ENCODE results near the gene SDK1. TPM values are rescaled to one million over a fixed set of nuclear protein-coding genes. Genes with fewer than 3 reads are reported as not detected.

The SDK1 gene
- total RNA-seq, 1 experiment from 2014 or later = 7.1 TPM

DNA sequence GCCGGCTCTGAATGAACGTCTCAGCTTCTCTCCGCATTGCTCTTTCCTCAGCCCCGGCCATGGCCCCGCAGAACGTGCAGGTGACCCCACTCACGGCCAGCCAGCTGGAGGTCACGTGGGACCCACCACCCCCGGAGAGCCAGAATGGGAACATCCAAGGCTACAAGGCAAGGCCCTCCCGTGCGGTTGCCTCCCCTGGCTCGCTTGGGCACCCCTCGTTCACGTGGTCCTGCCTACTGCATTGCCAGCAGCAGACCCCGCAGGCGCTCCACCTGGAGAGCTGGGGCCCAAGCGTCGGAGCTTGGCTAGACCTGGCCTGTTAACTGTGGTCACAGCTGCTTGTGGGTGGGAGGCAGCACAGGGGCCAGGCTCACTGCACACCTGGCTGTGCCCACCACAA is 904.8 kb downstream of the SDK1 start:
- H3K27ac Mint-ChIP-seq (ENCODE audit: unreplicated experiment) = no peak overlapping the region
- CTCF ChIA-PET = no interaction called here
- no TSS peak for BruUV-seq (replicated peaks)

DNA sequence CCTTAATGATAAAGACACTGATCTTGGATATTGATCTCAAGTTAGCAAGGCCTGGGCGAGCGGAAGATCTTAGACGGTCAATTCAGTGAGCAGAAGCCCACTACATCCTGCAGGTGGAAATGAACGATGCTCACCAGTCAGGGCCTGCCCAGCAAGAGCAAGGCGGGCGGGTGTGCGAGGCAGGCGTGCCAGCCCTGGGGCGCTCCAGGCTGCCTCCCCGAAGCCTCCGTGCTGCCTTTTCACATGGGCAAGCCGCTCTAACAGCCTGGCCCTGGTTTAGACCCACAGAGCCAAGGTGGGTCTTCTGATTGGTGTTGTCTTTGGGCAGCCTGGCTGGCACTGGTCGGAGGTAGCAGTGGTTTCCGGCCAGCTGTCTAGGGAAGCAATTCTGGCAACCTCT is 906.0 kb downstream of the SDK1 start:
- no peaks in the 10 kb centered on the region for H3K27me3 Mint-ChIP-seq (ENCODE audit: insufficient read depth, unreplicated experiment)
- POLR2A ChIA-PET = no interaction called here
- CTCF ChIA-PET = no interaction called here

More for the DNA sequence above, 904.8 kb downstream of the SDK1 start:
- no peak overlapping the region for H3K4me3 ChIP-seq (ENCODE audit: low read depth, low read length)
- H3K27me3 Mint-ChIP-seq (ENCODE audit: insufficient read depth, unreplicated experiment) = no peaks in the 10 kb centered on the region
- H3K4me1 Mint-ChIP-seq (ENCODE audit: low read depth, unreplicated experiment) = no peaks in the 10 kb centered on the region
- H3K4me3 Mint-ChIP-seq (ENCODE audit: unreplicated experiment) = no peak overlapping the region
- no peaks in the 10 kb centered on the region for H3K36me3 ChIP-seq (ENCODE audit: control insufficient read depth, insufficient read depth, low read length)
- TF ChIP-seq CTCF (IDR thresholded peaks at IDR 0.05; ENCODE audit: insufficient read depth in 1 of 2, low read depth in 1 of 2, low read length in 1 of 2, severe bottlenecking in 1 of 2, unreplicated experiment in 1 of 2) = no peak
- H3K4me1 ChIP-seq = no peaks in the 10 kb centered on the region
- no peak for DNase-seq
- intact Hi-C loops (cut with micrococcal nuclease; ENCODE audit: unreplicated experiment) = no loop called here
- H3K36me3 Mint-ChIP-seq (ENCODE audit: insufficient read depth, unreplicated experiment) = peaks cover 5% of the 10 kb centered on the region
- no peaks in the 10 kb centered on the region for H3K9me3 Mint-ChIP-seq (ENCODE audit: unreplicated experiment)
- H3K9me3 ChIP-seq = no peaks in the 10 kb centered on the region
- POLR2A ChIA-PET = no interaction called here
- H3K27me3 ChIP-seq (replicated peaks; ENCODE audit: control insufficient read depth, insufficient read depth, low read length) = no peaks in the 10 kb centered on the region

DNA sequence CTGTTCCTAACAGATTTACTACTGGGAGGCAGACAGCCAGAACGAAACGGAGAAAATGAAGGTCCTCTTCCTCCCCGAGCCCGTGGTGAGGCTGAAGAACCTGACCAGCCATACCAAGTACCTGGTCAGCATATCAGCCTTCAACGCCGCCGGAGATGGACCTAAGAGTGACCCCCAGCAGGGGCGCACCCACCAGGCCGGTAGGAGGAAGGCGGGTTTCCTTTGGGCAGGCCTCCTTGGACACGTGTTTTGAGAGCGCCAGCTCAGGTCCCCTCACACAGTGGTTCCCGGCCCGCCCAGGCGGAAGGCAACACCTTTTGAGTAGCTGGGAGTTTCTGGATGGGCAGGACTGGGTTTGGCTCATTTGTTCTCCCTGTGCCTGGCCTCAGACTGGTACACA is 907.0 kb downstream of the SDK1 start:
- no peaks in the 10 kb centered on the region for H3K4me1 Mint-ChIP-seq (ENCODE audit: low read depth, unreplicated experiment)
- no peaks in the 10 kb centered on the region for H3K36me3 ChIP-seq (ENCODE audit: control insufficient read depth, insufficient read depth, low read length)
- H3K27me3 Mint-ChIP-seq (ENCODE audit: insufficient read depth, unreplicated experiment) = no peaks in the 10 kb centered on the region
- no peaks in the 10 kb centered on the region for H3K4me1 ChIP-seq
- H3K27me3 ChIP-seq (replicated peaks; ENCODE audit: control insufficient read depth, insufficient read depth, low read length) = no peaks in the 10 kb centered on the region
- no peaks in the 10 kb centered on the region for H3K9me3 ChIP-seq
- ChIA-PET CTCF (interaction anchor here (0.5 kb wide), 1 partner anchor 42 kb away, joined by 3 read pairs; no protein-coding TSS in a partner anchor), POLR2A (interaction anchor here (0.5 kb wide), 1 partner anchor 87 kb away, joined by 3 read pairs; no protein-coding TSS in a partner anchor)
- no peak overlapping the region for H3K4me3 ChIP-seq (ENCODE audit: low read depth, low read length)
- intact Hi-C loops (cut with micrococcal nuclease; ENCODE audit: unreplicated experiment) = no loop called here
- no peak for TF ChIP-seq CTCF (IDR thresholded peaks at IDR 0.05; ENCODE audit: insufficient read depth in 1 of 2, low read depth in 1 of 2, low read length in 1 of 2, severe bottlenecking in 1 of 2, unreplicated experiment in 1 of 2)
- no TSS peak for BruUV-seq (replicated peaks)
- no peak overlapping the region for H3K4me3 Mint-ChIP-seq (ENCODE audit: unreplicated experiment)
- peaks cover 5% of the 10 kb centered on the region for H3K36me3 Mint-ChIP-seq (ENCODE audit: insufficient read depth, unreplicated experiment)
- no peak for DNase-seq
- no peaks in the 10 kb centered on the region for H3K9me3 Mint-ChIP-seq (ENCODE audit: unreplicated experiment)
- H3K27ac Mint-ChIP-seq (ENCODE audit: unreplicated experiment) = no peak overlapping the region

More for the DNA sequence above, 906.0 kb downstream of the SDK1 start:
- Mint-ChIP-seq H3K4me3 (ENCODE audit: unreplicated experiment) (no peak overlapping the region), H3K36me3 (ENCODE audit: insufficient read depth, unreplicated experiment) (peaks cover 5% of the 10 kb centered on the region), H3K4me1 (ENCODE audit: low read depth, unreplicated experiment) (no peaks in the 10 kb centered on the region), H3K27ac (ENCODE audit: unreplicated experiment) (no peak overlapping the region), H3K9me3 (ENCODE audit: unreplicated experiment) (no peaks in the 10 kb centered on the region)
- H3K27me3 ChIP-seq (replicated peaks; ENCODE audit: control insufficient read depth, insufficient read depth, low read length) = no peaks in the 10 kb centered on the region
- no peaks in the 10 kb centered on the region for H3K9me3 ChIP-seq
- no peaks in the 10 kb centered on the region for H3K4me1 ChIP-seq
- BruUV-seq (replicated peaks) = no TSS peak
- H3K36me3 ChIP-seq (ENCODE audit: control insufficient read depth, insufficient read depth, low read length) = no peaks in the 10 kb centered on the region
- no peak for DNase-seq
- no peak overlapping the region for H3K4me3 ChIP-seq (ENCODE audit: low read depth, low read length)
- intact Hi-C loops (cut with micrococcal nuclease; ENCODE audit: unreplicated experiment) = no loop called here
- TF ChIP-seq CTCF (IDR thresholded peaks at IDR 0.05; ENCODE audit: insufficient read depth in 1 of 2, low read depth in 1 of 2, low read length in 1 of 2, severe bottlenecking in 1 of 2, unreplicated experiment in 1 of 2) = no peak

Measured in Caco-2 (cell line).